ENCODE results near the gene TPK1. TPM values are rescaled to one million over a fixed set of nuclear protein-coding genes. Genes with fewer than 3 reads are reported as not detected.

TPK1 gene
- total and polyA plus RNA-seq, 2 of the 13 experiments (the other 11 are each of a cell fraction or from before 2014, with no cell fraction given), result 1.0 to 1.2 TPM

DNA sequence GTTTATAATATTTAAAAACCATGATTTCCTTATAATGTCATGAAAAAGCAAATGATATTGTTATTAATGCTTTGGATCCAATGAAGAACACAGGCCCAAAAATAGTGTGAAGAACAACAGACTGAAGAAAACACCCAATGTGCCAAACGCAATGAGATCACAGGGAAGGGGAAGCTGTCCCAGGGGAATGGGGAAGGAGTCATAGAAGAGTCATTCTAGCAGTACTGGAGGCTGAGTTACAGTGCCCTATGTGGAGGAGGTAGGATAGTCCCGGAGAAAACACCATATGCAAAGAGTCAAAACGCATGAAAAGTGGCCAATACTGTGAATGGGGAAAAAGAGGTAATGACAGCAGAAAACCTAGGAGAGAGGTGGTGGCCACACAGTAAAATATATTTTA is 50.9 kb downstream of the TPK1 start:
- H3K27ac ChIP-seq (ENCODE audit: extremely low read length, insufficient read depth, low read length), result no peak overlapping the region
- WGBS (ENCODE audit: low lambda C conversion rate), result 1% methylated on average over 3 of the region's 3 CpGs
- H3K4me2 ChIP-seq (ENCODE audit: low read depth, low read length), result no peak overlapping the region
- no peak overlapping the region for H3K4me3 ChIP-seq (replicated peaks in 1 of 3; ENCODE audit: insufficient read depth in 1 of 3, low read depth in 2 of 3, low read length in 3 of 3)
- POLR2A ChIA-PET, result no interaction called here
- H3K9me3 ChIP-seq (ENCODE audit: low read length), result no peaks in the 10 kb centered on the region
- CTCF ChIA-PET (ENCODE audit: low intra/inter-chr PET ratio, low total read pairs), result no interaction called here
- no peak overlapping the region for H3K9ac ChIP-seq (ENCODE audit: insufficient read depth, low read depth, low read length)
- BruUV-seq (replicated peaks), result no TSS peak
- no peaks in the 10 kb centered on the region for H4K20me1 ChIP-seq (ENCODE audit: insufficient read depth, low read length)
- H3K36me3 ChIP-seq (replicated peaks in 1 of 2; ENCODE audit: control insufficient read depth in 1 of 2, insufficient read depth in 2 of 2, low read length in 2 of 2), result no peaks in the 10 kb centered on the region
- in situ Hi-C loops (cut with HindIII; ENCODE audit: extremely low pct_ligation_motif_present, low pct_unique_long_range_greater_than_20kb) (no loop called here), intact Hi-C loops (cut with micrococcal nuclease; ENCODE audit: unreplicated experiment) (no loop called here)
- no peaks in the 10 kb centered on the region for H3K79me2 ChIP-seq (ENCODE audit: insufficient read depth, low read length)
- DNase-seq (ENCODE audit: low spot score) (no peak), ATAC-seq (no peak), FAIRE-seq (no peak)
- H3K4me1 ChIP-seq (ENCODE audit: insufficient read depth, low read length), result no peaks in the 10 kb centered on the region
- H2AFZ ChIP-seq (ENCODE audit: low read length), result no peak overlapping the region
- TF ChIP-seq, protein P1, sequence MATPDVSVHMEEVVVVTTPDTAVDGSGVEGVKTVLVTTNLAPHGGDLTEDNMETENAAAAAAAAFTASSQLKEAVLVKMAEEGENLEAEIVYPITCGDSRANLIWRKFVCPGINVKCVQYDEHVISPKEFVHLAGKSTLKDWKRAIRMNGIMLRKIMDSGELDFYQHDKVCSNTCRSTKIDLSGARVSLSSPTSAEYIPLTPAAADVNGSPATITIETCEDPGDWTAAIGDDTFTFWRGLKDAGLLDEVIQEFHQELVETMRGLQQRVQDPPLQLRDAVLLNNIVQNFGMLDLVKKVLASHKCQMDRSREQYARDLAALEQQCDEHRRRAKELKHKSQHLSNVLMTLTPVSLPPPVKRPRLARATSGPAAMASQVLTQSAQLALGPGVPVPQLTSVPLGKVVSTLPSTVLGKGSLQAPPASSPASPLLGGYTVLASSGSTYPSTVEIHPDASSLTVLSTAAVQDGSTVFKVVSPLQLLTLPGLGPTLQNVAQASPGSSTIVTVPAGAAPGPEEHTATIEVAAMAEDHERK (CRISPR knock-in tag; IDR thresholded peaks at IDR 0.05; ENCODE audit: low read depth), result no peak
- no peak for TF ChIP-seq ZNF878 (CRISPR knock-in tag; IDR thresholded peaks at IDR 0.05)
- TF ChIP-seq, protein P2, sequence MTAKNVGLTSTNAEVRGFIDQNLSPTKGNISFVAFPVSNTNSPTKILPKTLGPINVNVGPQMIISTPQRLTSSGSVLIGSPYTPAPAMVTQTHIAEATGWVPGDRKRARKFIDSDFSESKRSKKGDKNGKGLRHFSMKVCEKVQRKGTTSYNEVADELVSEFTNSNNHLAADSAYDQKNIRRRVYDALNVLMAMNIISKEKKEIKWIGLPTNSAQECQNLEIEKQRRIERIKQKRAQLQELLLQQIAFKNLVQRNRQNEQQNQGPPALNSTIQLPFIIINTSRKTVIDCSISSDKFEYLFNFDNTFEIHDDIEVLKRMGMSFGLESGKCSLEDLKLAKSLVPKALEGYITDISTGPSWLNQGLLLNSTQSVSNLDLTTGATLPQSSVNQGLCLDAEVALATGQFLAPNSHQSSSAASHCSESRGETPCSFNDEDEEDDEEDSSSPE (CRISPR knock-in tag; IDR thresholded peaks at IDR 0.05), result no peak
- TF ChIP-seq KMT2B (CRISPR knock-in tag; IDR thresholded peaks at IDR 0.05), result no peak
- no peaks in the 10 kb centered on the region for H3K27me3 ChIP-seq (ENCODE audit: control insufficient read depth in 1 of 2, insufficient read depth in 2 of 2, low read length in 2 of 2)

DNA sequence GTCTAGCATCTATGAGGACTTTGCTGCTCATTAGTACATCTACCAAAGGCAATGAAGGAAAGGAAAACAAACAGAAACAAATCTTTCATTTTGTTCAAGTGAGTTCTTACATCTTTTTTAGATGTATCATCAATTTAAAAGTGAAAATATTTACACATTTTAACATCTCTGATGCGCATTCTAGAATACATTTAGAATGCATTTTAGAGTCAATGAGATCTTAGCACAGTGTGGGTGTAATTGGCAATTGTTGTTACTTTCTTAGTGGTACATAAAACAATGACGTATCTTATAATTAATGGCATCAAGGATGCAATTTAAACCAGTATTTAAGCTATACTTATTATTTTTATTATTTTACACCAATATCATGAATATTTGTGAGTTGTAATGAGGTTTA is 51.4 kb downstream of the TPK1 start:
- H3K9ac ChIP-seq (ENCODE audit: insufficient read depth, low read depth, low read length), result no peak overlapping the region
- H3K36me3 ChIP-seq (replicated peaks in 1 of 2; ENCODE audit: control insufficient read depth in 1 of 2, insufficient read depth in 2 of 2, low read length in 2 of 2), result no peaks in the 10 kb centered on the region
- no peak overlapping the region for H2AFZ ChIP-seq (ENCODE audit: low read length)
- BruUV-seq (replicated peaks), result no TSS peak
- H3K4me1 ChIP-seq (ENCODE audit: insufficient read depth, low read length), result no peaks in the 10 kb centered on the region
- 4% methylated on average over 2 of the region's 2 CpGs for WGBS (ENCODE audit: low lambda C conversion rate)
- intact Hi-C loops (cut with micrococcal nuclease; ENCODE audit: unreplicated experiment), result no loop called here
- FAIRE-seq, result no peak
- H3K79me2 ChIP-seq (ENCODE audit: insufficient read depth, low read length), result no peaks in the 10 kb centered on the region
- CTCF ChIA-PET (ENCODE audit: low intra/inter-chr PET ratio, low total read pairs), result no interaction called here
- H3K4me2 ChIP-seq (ENCODE audit: low read depth, low read length), result no peak overlapping the region
- POLR2A ChIA-PET, result no interaction called here
- no peak for ATAC-seq
- in situ Hi-C loops (cut with HindIII; ENCODE audit: extremely low pct_ligation_motif_present, low pct_unique_long_range_greater_than_20kb), result no loop called here
- H3K4me3 ChIP-seq (replicated peaks in 1 of 3; ENCODE audit: insufficient read depth in 1 of 3, low read depth in 2 of 3, low read length in 3 of 3), result no peak overlapping the region
- no peak overlapping the region for H3K27ac ChIP-seq (ENCODE audit: extremely low read length, insufficient read depth, low read length)
- H3K9me3 ChIP-seq (ENCODE audit: low read length), result no peaks in the 10 kb centered on the region
- H3K27me3 ChIP-seq (ENCODE audit: control insufficient read depth in 1 of 2, insufficient read depth in 2 of 2, low read length in 2 of 2), result no peaks in the 10 kb centered on the region
- H4K20me1 ChIP-seq (ENCODE audit: insufficient read depth, low read length), result no peaks in the 10 kb centered on the region
- no peak for DNase-seq (ENCODE audit: low spot score)
- TF ChIP-seq RFX1 (IDR thresholded peaks at IDR 0.05) (no peak), SRF (IDR thresholded peaks at IDR 0.05; ENCODE audit: low read depth, low read length) (no peak), ZFX (CRISPR knock-in tag; IDR thresholded peaks at IDR 0.05; ENCODE audit: low read depth) (no peak), ZNF431 (CRISPR knock-in tag; IDR thresholded peaks at IDR 0.05; ENCODE audit: borderline replicate concordance, low read depth) (no peak), GATA4 (IDR thresholded peaks at IDR 0.05; ENCODE audit: borderline replicate concordance, low read depth) (no peak)
- TF ChIP-seq, protein P3, sequence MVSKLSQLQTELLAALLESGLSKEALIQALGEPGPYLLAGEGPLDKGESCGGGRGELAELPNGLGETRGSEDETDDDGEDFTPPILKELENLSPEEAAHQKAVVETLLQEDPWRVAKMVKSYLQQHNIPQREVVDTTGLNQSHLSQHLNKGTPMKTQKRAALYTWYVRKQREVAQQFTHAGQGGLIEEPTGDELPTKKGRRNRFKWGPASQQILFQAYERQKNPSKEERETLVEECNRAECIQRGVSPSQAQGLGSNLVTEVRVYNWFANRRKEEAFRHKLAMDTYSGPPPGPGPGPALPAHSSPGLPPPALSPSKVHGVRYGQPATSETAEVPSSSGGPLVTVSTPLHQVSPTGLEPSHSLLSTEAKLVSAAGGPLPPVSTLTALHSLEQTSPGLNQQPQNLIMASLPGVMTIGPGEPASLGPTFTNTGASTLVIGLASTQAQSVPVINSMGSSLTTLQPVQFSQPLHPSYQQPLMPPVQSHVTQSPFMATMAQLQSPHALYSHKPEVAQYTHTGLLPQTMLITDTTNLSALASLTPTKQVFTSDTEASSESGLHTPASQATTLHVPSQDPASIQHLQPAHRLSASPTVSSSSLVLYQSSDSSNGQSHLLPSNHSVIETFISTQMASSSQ (IDR thresholded peaks at IDR 0.05; ENCODE audit: low read depth), result no peak
- TF ChIP-seq, protein P3 (CRISPR knock-in tag; IDR thresholded peaks at IDR 0.05; ENCODE audit: borderline replicate concordance), result no peak
- TF ChIP-seq, protein P4, sequence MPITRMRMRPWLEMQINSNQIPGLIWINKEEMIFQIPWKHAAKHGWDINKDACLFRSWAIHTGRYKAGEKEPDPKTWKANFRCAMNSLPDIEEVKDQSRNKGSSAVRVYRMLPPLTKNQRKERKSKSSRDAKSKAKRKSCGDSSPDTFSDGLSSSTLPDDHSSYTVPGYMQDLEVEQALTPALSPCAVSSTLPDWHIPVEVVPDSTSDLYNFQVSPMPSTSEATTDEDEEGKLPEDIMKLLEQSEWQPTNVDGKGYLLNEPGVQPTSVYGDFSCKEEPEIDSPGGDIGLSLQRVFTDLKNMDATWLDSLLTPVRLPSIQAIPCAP (CRISPR knock-in tag; IDR thresholded peaks at IDR 0.05; ENCODE audit: low read depth), result no peak

Data from HepG2 (cell line).